CD8-positive, alpha-beta memory T cell (primary cell): Measurements from ENCODE around the gene MED13L. TPM values are rescaled to one million over a fixed set of nuclear protein-coding genes. Genes with fewer than 3 reads are reported as not detected.
"Not testable (repeated sequence)": the region's sequence is repeated elsewhere in the genome, so short reads cannot be mapped to it uniquely, and the experiment has no call there.

Source experiments
- CTCF ChIA-PET: fragments of 350-600 bp; sonication (Branson Sonifier 250); formaldehyde crosslinking; loops from one replicate; lab custom pipeline; 2021; ENCODE audit warnings: antibody characterized with exemption; lab: Charles Lee
- POLR2A ChIA-PET: fragments of 350-600 bp; sonication (Branson Sonifier 250); formaldehyde crosslinking; loops from one replicate; lab custom pipeline; 2021; ENCODE audit warnings: antibody characterized with exemption; lab: Charles Lee
- DNase-seq, 5 donors: peaks; one replicate each; pipeline versions ENCODE4 v3.0.0 to v3.0.0-alpha.2; 2020 to 2022; ENCODE audit warnings: mixed read lengths in 1 of 5
- H3K27ac ChIP-seq: one replicate; pipeline ENCODE4 v1.7.0; 2013; ENCODE audit warnings: low read depth, mild to moderate bottlenecking, low read length, moderate library complexity
- H3K27me3 ChIP-seq: 2 replicates; pipeline ENCODE4 v1.7.0; 2013; ENCODE audit warnings: low read length, mild to moderate bottlenecking; ENCODE audit not compliant: insufficient read depth, poor library complexity, severe bottlenecking
- H3K36me3 ChIP-seq: 2 replicates; pipeline ENCODE4 v1.7.0; 2013; ENCODE audit warnings: mild to moderate bottlenecking, low read length, moderate library complexity; ENCODE audit not compliant: insufficient read depth
- H3K4me1 ChIP-seq: 2 replicates; pipeline ENCODE4 v1.7.0; 2013; ENCODE audit warnings: mild to moderate bottlenecking, low read length, moderate library complexity; ENCODE audit not compliant: insufficient read depth
- H3K4me3 ChIP-seq: 2 replicates; pipeline ENCODE4 v1.7.0; 2013; ENCODE audit warnings: mild to moderate bottlenecking, low read length
- H3K9me3 ChIP-seq: 2 replicates; pipeline ENCODE4 v1.7.0; 2013; ENCODE audit warnings: mild to moderate bottlenecking, low read length
- H3K27ac Mint-ChIP-seq, 8 donors: one replicate each; pipeline ENCODE4 v1.8.0; 2020 to 2021; ENCODE audit warnings: mixed read lengths in 8 of 8, mild to moderate bottlenecking in 6 of 8, inconsistent platforms in 3 of 8, moderate library complexity in 3 of 8
- H3K27me3 Mint-ChIP-seq, 2 donors: one replicate each; pipeline ENCODE4 v1.8.0; 2020 to 2021; ENCODE audit warnings: mixed read lengths in 2 of 2, mild to moderate bottlenecking in 1 of 2, moderate library complexity in 1 of 2
- H3K36me3 Mint-ChIP-seq, 3 donors: one replicate each; pipeline ENCODE4 v1.8.0; 2020 to 2021; ENCODE audit warnings: mixed read lengths in 3 of 3, inconsistent platforms in 1 of 3, mild to moderate bottlenecking in 1 of 3
- H3K4me1 Mint-ChIP-seq, 3 donors: one replicate each; pipeline ENCODE4 v1.8.0; 2020 to 2021; ENCODE audit warnings: mixed read lengths in 3 of 3, inconsistent platforms in 1 of 3, mild to moderate bottlenecking in 1 of 3
- H3K4me3 Mint-ChIP-seq, 7 donors: one replicate each; pipeline ENCODE4 v1.8.0; 2020 to 2021; ENCODE audit warnings: mixed read lengths in 7 of 7, mild to moderate bottlenecking in 6 of 7, moderate library complexity in 4 of 7, inconsistent platforms in 2 of 7
- H3K9me3 Mint-ChIP-seq, 5 donors: one replicate each; pipeline ENCODE4 v1.8.0; 2020 to 2022; ENCODE audit warnings: mixed read lengths in 5 of 5, mild to moderate bottlenecking in 3 of 5, moderate library complexity in 2 of 5, inconsistent platforms in 1 of 5
- polyA plus RNA-seq: library from polyadenylated mRNA; unstranded; fragments of 300-500 nt; fragmentation: Illumina TruSeq; gene quantifications from one replicate; pipeline ENCODE4 v1.2.3, GENCODE V29; 2021
- total RNA-seq, 2 experiments: library from RNA; stranded (reverse); gene quantifications; one replicate each; pipeline ENCODE4 v1.2.3, GENCODE V29; 2021

The MED13L gene
- total and polyA plus RNA-seq, 3 experiments from 2014 or later, result 6.6 to 53.4 (median 49.7) TPM

- ChIA-PET CTCF (no interaction called here), POLR2A (no interaction called here)
- Mint-ChIP-seq H3K27me3 (no peaks in the 10 kb centered on the region), H3K9me3 (no peaks in the 10 kb centered on the region), H3K4me3 (no peak overlapping the region), H3K27ac (no peak overlapping the region), H3K36me3 (peaks cover 0 to 2% (median 2%) of the 10 kb centered on the region in 3 donors), H3K4me1 (peaks cover 23 to 55% (median 52%) of the 10 kb centered on the region in 3 donors)
- Histone ChIP-seq H3K9me3 (no peaks in the 10 kb centered on the region), H3K4me1 (peaks cover 3% of the 10 kb centered on the region), H3K36me3 (no peaks in the 10 kb centered on the region), H3K27ac (no peak overlapping the region), H3K4me3 (no peak overlapping the region), H3K27me3 (no peaks in the 10 kb centered on the region)
- DNase-seq, result no peak
These were observed 232.3 kb downstream of the MED13L start for GRCh38 chr12:116045150-116045549.

GRCh38 chr12:116043659-116044535 is 233.6 kb downstream of the MED13L start:
- CTCF ChIA-PET, result interaction anchor here (0.6 kb wide), 1 partner anchor 1225 kb away, joined by 3 read pairs; no protein-coding TSS in a partner anchor
- H3K4me1 Mint-ChIP-seq, result peaks cover 22 to 51% (median 48%) of the 10 kb centered on the region in 3 donors
- H3K27ac Mint-ChIP-seq, result no peak overlapping the region
- Histone ChIP-seq H3K27ac (no peak overlapping the region), H3K4me1 (no peaks in the 10 kb centered on the region), H3K9me3 (no peaks in the 10 kb centered on the region), H3K4me3 (no peak overlapping the region), H3K27me3 (no peaks in the 10 kb centered on the region), H3K36me3 (no peaks in the 10 kb centered on the region)
- no peaks in the 10 kb centered on the region for H3K9me3 Mint-ChIP-seq
- no peak for DNase-seq
- H3K4me3 Mint-ChIP-seq, result no peak overlapping the region
- H3K36me3 Mint-ChIP-seq, result peaks cover 0 to 5% (median 2%) of the 10 kb centered on the region in 3 donors
- POLR2A ChIA-PET, result no interaction called here
- no peaks in the 10 kb centered on the region for H3K27me3 Mint-ChIP-seq

- no peaks in the 10 kb centered on the region for H3K27me3 ChIP-seq
- H3K9me3 Mint-ChIP-seq, result no peaks in the 10 kb centered on the region
- H3K27ac Mint-ChIP-seq, result no peak overlapping the region
- DNase-seq, result no peak
- CTCF ChIA-PET, result no interaction called here
- H3K9me3 ChIP-seq, result no peaks in the 10 kb centered on the region
- H3K4me3 ChIP-seq, result no peak overlapping the region
- no peak overlapping the region for H3K4me3 Mint-ChIP-seq
- H3K36me3 Mint-ChIP-seq, result peaks cover 0 to 5% (median 2%) of the 10 kb centered on the region in 3 donors
- H3K4me1 ChIP-seq, result no peaks in the 10 kb centered on the region
- no peaks in the 10 kb centered on the region for H3K36me3 ChIP-seq
- POLR2A ChIA-PET, result no interaction called here
- peaks cover 23 to 47% (median 42%) of the 10 kb centered on the region in 3 donors for H3K4me1 Mint-ChIP-seq
- H3K27ac ChIP-seq, result no peak overlapping the region
- no peaks in the 10 kb centered on the region for H3K27me3 Mint-ChIP-seq
These were observed 237.1 kb downstream of the MED13L start for GRCh38 chr12:116040402-116040801.

GRCh38 chr12:116039081-116039480 is 238.4 kb downstream of the MED13L start:
- H3K4me3 ChIP-seq, result no peak overlapping the region
- peaks cover 13 to 37% (median 33%) of the 10 kb centered on the region in 3 donors for H3K4me1 Mint-ChIP-seq
- no peak for DNase-seq
- no peaks in the 10 kb centered on the region for H3K4me1 ChIP-seq
- H3K27ac Mint-ChIP-seq, result no peak overlapping the region
- no peak overlapping the region for H3K27ac ChIP-seq
- peaks cover 0 to 5% (median 0%) of the 10 kb centered on the region in 3 donors for H3K36me3 Mint-ChIP-seq
- ChIA-PET CTCF (no interaction called here), POLR2A (no interaction called here)
- H3K9me3 Mint-ChIP-seq, result no peaks in the 10 kb centered on the region
- no peaks in the 10 kb centered on the region for H3K27me3 Mint-ChIP-seq
- H3K27me3 ChIP-seq, result no peaks in the 10 kb centered on the region
- no peaks in the 10 kb centered on the region for H3K36me3 ChIP-seq
- no peak overlapping the region for H3K4me3 Mint-ChIP-seq
- no peaks in the 10 kb centered on the region for H3K9me3 ChIP-seq

GRCh38 chr12:116037941-116038837 is 239.3 kb downstream of the MED13L start:
- Histone ChIP-seq H3K27me3 (no peaks in the 10 kb centered on the region), H3K4me3 (no peak overlapping the region), H3K27ac (no peak overlapping the region), H3K9me3 (no peaks in the 10 kb centered on the region), H3K36me3 (no peaks in the 10 kb centered on the region), H3K4me1 (no peaks in the 10 kb centered on the region)
- POLR2A ChIA-PET, result no interaction called here
- H3K27me3 Mint-ChIP-seq, result no peaks in the 10 kb centered on the region
- H3K36me3 Mint-ChIP-seq, result peaks cover 0 to 5% (median 0%) of the 10 kb centered on the region in 3 donors
- no peak for DNase-seq
- no peak overlapping the region for H3K4me3 Mint-ChIP-seq
- H3K9me3 Mint-ChIP-seq, result no peaks in the 10 kb centered on the region
- CTCF ChIA-PET, result no interaction called here
- peaks cover 16 to 35% (median 30%) of the 10 kb centered on the region in 3 donors for H3K4me1 Mint-ChIP-seq
- no peak overlapping the region for H3K27ac Mint-ChIP-seq

GRCh38 chr12:116033765-116034164 is 243.7 kb downstream of the MED13L start:
- CTCF ChIA-PET, result no interaction called here
- Mint-ChIP-seq H3K4me1 (peaks cover 19 to 35% (median 28%) of the 10 kb centered on the region in 3 donors), H3K27me3 (no peaks in the 10 kb centered on the region), H3K27ac (no peak overlapping the region), H3K36me3 (peaks cover 0 to 5% (median 2%) of the 10 kb centered on the region in 3 donors), H3K4me3 (no peak overlapping the region), H3K9me3 (peaks cover 0 to 3% (median 0%) of the 10 kb centered on the region in 5 donors)
- Histone ChIP-seq H3K9me3 (no peaks in the 10 kb centered on the region), H3K36me3 (no peaks in the 10 kb centered on the region), H3K27me3 (no peaks in the 10 kb centered on the region), H3K27ac (no peak overlapping the region), H3K4me3 (no peak overlapping the region), H3K4me1 (no peaks in the 10 kb centered on the region)
- DNase-seq, result no peak
- POLR2A ChIA-PET, result no interaction called here

GRCh38 chr12:116031624-116032023 is 245.9 kb downstream of the MED13L start:
- H3K27me3 Mint-ChIP-seq, H3K27ac Mint-ChIP-seq, H3K36me3 Mint-ChIP-seq, H3K4me3 ChIP-seq, H3K27ac ChIP-seq, H3K9me3 ChIP-seq, POLR2A ChIA-PET, H3K27me3 ChIP-seq, H3K4me3 Mint-ChIP-seq, H3K4me1 ChIP-seq, H3K36me3 ChIP-seq, DNase-seq, H3K9me3 Mint-ChIP-seq: not testable (repeated sequence)
- peaks cover 36 to 48% (median 48%) of the 10 kb centered on the region in 3 donors for H3K4me1 Mint-ChIP-seq
- CTCF ChIA-PET, result interaction anchor here (1.4 kb wide), 1 partner anchor 16 kb away, joined by 3 read pairs; no protein-coding TSS in a partner anchor
